ENCODE results near the gene FOCAD.

The FOCAD gene

DNA sequence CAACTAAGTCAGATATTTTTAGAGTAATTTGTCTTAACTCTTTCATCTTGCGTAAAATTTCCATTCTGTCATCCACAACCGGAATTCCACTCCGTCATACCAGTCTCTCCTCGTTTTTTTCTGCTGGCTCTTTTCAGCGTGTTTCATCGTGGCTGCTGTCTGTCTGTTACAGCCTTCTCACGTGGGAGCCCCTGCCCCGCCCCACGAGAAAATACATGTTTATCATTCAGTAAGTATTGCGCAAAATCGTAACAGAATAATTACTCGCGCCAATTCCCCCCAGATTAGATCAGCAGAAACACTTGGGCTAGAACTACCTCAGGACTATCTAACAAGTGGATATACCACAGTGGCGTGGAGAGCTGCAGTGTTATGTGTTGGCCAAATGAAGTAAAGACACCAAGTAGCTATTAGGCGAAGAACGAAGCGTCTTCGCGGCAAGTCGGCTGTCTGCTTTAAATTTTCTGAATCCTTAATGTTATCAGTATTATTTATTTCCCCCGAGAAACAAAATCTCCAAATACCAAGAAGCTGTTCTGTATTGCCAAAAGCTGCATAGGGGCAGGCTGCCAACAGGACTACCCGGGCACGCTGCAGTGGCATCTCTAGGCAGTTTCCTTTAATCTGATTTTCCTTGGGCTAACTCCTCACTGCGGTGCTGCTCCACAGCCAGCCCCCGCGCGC, 566 bp upstream of the FOCAD start:
- DNase-seq, result peak; percentile 47 to 69 (median 62)

DNA sequence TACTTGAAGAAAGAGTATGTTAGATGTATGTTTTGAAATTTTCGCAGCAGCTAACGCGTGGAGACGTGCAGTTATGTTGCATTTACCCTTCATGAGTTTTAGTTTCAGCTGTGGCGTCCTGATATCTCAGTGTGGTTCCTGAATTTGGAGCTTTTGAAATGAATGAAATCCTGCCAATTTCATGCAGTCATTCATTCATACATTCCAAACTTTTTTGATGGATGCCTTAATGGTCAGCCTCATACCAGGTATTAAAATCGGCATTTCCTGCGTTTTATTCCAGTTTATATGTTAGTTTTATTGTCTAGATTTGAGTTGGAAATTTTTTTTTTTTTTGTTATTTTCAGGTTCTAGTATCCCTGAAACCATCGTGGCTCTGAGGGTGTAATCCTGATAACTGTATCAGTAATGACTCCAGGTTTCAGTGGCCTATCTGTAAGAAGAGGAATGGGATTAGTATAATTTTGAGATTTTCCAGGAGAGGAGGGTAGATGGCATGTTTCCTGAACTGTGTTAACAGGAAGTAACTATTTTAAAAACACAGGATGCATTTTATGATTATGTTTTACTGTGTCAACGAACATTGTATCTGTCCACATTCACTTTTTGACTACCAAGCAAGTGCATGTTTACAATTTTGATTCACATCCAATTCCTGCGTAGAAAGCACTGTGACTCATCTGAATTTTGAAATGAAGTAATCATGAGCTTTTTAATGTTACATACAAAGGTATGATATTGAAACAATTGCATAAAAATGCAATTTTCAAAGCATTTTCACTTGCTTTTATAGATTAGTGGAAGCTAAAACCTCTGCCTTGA, 1.0 kb downstream of the FOCAD start:
- peak in 3 of 4 experiments; percentile 6 to 58 (median 26) for DNase-seq

DNA sequence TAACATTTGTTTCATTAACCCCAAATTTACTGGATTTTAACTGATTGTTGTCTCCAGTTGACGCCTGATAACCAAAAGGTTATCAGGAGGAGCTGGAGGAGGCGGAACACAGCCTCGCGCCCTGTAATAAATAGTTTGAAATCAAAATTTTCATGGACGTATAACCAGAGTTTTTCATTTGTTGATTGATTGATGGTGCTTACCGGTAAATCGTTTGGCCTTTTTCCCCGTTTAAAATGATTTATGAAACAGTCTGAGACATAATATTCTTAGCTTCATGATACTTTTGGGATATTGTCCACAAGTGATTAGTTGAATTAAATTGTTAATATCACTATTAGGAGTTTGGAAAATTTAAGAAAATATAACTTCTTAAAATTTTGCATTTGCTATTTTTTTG, 1.7 kb downstream of the FOCAD start:
- DNase-seq, result no peak

DNA sequence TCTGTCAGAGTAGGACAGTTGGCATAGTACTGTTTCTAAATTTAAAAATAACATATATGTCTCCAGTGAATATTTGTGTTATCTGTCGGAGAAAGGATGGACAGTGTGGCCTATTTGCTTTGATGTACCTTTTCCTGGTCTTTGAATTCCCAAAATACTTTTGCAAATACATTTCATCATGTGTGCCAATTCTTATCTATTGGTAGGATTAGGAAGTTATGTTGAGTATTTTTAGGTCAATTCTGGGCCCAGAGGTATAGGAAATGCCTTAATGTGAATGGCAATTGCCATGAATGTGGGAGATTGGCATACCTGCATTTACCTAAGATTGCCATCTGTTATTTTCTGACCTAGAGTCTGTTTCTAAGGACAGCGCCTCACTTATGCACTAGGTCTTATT, 5.8 kb downstream of the FOCAD start:
- DNase-seq, result no peak

DNA sequence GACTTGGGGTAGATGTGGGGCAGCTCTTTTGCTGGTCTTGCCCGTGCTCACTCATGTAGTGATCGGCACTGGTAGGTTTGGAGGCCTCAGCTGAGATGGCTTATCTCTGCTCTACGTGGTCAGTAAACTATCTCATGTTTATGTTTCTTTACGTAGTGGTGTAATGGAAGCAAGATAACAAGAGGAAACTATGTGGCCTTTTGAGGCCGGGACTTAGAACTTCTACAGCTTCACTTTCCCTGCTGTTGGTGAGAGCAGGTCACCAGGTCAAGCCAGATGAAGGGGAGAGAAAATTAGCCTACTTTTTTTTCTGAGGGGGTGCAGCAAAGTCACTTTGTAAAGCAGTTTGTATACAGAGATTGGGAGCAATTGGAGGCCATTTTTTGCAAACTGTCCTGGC, 8.5 kb downstream of the FOCAD start:
- DNase-seq, result no peak

DNA sequence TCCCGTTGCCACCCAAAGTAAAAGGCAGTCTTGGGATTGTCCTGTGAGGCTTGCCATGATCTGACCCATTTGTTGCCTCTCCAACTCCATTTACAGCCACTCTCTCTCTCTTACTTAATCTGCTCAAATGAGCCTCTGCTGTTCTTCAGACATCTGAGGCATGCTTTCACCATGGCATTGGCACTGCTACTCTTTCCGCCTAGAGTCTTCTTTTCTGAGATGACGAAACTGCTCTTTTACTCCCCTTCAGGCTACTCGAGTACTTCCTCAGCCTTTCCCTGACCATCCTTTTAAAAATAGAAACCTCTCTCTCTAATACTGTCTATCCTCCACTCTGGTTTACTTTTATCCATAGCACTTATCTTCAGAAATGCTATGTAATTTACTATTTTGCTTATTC, 9.0 kb downstream of the FOCAD start:
- peak in 3 of 4 experiments; percentile 11 to 31 (median 29) for DNase-seq

DNA sequence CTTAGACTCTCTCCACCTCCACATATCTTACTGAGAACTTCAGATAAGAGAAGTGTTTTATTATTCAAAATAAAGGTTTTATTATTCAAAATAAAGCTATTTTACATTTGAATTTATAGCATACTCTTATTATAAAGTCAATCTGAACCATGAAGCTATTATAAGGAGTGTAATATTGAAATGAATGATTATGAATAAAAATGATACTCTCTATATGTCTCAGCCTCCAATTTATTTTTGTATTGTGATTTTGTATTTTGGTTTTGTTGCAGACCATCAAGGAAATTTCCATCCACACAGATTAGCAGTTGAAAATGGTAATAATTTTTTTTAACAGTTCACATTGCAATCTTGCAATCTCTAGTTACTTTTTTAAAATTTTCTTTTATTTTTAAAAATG, 10.2 kb downstream of the FOCAD start:
- DNase-seq, result no peak

DNA sequence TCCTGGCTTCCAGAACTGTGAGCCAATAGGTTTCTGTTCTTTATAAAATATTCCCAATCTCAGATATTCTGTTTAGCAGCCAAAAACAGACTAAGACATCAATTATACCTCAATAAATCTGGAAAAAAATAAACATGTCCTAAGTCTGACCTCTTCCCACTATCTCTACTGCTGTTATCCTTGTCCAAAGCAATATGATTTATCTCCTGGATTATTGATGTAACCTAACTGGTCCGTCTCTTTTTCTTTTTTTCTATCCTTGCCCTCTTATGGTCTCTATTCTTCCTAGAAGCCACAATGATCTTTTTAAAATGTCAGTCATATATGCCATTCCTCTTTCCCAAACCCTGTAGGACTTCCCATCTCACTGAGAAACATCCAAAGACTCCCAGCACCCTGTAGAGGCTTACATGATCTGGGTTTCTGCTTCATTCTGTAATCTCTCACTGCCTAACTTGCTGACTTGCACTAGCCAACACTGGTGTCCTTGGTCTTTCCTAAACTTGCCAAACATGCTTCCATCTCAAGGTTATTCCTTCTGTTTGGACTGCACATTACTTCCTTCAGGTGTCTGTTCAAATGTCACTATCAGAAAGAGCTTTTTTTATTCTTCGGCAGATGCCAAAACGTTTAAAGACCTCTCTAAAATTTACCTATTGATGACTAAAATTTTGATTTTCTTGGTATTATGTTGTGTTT, 13.1 kb downstream of the FOCAD start:
- no peak for DNase-seq

DNA sequence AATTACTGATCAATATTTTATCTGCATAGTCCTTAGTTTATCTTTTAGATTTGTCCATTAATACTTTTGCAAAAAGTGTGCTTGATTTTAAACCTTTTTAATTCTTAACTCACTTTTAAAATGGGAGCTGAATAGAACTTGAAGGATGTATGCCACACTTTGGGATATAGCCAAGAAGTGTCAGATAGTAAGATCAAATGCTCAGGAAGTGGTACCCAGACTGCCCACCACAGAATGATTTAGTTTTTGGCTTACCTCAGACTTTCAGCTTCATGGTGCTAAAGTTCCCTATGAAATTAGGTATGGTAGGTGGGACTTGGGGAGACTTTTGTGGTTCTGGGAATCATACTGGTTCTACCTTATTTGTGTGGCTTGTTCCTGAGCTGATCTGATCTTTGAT, 14.7 kb downstream of the FOCAD start:
- DNase-seq, result no peak

DNA sequence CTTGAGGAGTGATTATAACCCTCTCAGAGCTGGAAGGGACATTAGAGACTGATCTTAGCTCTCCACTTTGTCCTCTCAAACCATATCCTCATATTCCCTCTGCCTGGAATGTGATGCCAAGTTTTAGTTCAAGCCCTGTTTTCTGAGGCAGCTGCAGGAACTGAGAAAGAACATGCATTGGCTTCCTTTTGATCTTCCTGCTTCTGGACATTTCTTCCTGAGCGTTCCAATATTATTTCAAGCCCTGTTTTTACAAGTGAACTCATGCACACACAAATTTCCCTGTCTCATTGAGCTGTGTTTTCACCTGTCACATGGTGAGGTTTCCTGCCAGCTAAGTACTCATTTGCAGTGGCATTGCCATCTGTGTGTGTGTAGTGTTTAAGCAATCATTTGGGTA, 17.0 kb downstream of the FOCAD start:
- DNase-seq, result no peak

DNA sequence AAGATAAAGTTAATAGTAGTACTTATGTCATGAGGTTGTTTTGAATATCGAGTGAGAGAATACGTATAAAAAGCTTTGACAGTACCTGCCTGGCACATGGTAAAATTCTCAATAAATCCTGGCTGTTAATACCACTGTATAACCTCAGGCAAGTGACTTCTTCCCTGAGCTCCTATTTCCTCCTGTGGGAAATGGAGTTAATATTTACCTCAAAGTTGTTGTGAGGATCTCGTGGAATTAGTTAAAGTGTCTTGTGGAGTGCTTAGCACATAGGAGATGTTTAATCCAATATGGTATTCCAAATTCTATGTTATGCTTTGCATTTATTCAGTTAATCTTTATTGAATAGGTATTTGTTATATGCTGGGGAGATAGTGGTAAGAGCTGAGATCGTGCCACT, 18.5 kb downstream of the FOCAD start:
- DNase-seq, result no peak

DNA sequence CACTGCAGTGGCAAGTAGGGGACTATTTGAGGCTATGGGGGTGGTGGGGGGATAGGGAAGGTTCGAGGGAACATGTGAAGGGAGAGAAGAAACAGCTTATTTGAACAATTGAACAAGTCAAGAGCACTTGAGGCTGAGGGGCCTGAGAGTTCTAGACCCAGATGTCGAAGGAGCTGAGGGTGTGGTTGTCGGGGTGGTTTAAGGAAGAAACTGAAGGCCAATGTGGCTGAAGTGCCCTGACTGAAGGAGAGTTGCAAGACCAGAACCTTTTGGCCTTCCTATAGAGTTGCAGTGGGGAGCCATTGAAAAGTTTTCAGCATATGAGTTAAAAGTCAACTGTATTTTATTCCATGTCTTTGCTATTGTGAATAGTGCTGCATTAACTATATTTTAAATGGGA, 19.1 kb downstream of the FOCAD start:
- no peak for DNase-seq

DNA sequence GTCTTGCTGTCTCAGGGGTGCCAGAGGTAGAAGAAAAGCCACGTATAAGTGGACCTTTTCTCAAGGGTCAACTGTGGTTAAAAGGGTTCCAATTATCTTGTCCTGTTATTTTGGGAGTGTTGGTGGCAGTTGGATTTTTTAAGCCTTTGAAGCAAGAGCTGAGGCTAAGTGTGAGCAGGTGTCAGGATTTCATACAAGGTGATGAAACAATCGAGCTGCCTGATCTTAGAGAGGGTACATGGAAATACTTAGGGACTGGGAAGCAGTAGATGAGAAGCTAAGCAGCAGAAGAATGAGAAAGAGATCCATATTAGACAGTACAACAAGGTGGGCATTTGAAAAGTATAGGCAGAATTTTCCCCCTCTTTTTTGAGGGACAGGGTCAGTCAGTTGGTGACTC, 23.6 kb downstream of the FOCAD start:
- no peak for DNase-seq

DNA sequence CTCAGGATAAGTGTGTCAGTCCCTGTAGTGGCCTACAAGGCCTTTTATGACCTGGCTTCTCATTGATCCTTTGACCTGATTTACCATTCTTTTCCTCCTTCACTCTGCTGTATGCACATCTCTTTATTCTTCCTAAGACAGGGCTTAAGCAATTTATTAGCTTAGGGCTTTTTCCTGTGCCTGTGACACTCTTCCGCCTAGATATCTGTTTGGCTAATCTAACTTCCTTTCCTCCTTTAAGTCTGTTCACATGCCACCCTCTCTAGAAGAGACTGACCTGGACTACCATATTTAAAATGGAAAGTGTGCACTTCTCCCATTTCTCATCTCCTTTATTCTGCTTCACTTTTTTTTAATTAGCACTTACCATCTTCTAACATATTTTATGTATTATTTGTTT, 29.1 kb downstream of the FOCAD start:
- no peak for DNase-seq

DNA sequence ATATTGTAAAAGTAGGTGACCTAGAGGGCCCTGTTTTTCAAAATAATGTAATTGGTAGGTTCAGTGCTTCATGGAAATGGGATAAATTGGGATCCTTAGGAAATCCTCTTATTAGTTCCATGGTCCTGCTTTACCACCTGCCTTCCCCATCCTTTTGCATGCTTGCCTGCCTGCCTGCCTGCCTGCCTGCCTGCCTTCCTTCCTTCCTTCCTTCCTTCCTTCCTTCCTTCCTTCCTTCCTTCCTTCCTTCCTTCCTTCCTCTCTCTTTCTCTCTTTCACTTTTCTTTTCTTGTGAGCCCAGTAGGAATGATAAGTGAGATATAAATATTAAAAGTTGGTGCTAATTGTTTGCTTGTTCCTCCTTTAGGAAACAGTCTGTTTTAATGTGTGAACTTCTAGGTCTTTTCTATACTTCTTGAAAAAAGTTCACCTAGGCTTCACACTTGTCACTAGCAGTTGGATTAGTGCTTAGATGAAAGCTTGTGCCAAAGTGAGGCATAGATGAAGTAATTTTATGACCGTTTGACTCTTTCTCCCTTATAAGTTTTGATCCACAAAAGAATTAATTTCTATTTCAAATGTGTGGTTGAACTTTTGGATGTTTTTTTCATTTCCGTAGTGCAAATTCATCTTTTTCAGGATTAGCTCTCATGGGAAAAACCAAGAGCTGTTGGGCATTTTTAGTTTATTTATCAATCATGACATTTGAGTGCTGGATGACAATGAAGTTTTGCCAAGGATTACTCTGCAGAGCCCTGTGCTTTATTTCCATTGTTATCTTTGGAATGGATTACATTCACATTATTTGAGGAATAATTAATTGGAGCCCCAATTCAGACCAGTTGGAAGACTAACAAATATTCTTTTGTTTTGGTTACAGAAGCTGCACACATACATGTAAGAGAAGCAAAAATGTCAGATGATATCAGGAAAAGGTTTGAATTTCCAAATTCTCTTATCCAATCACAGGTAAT, 30.7 kb downstream of the FOCAD start:
- no peak for DNase-seq

DNA sequence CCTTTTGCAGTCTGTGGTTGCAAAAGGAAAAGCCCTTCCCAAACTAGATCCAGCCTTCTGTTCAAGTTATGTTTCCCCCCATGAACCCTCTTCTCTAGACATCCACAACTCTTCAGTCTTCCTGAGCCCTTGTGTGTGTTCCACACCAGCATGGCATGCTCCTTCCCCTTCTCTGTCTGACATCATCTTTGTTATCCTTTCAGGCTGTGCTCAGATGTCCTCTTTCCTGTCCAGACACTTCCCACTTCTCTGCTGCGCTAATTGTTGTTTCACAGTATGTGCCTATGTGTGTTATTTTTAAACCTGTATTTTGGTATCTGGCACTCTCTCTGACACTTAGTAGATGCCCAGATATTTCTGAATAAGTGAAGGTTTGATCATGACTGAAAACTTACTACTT, 38.2 kb downstream of the FOCAD start:
- peak; percentile 23 to 53 (median 48) for DNase-seq

DNA sequence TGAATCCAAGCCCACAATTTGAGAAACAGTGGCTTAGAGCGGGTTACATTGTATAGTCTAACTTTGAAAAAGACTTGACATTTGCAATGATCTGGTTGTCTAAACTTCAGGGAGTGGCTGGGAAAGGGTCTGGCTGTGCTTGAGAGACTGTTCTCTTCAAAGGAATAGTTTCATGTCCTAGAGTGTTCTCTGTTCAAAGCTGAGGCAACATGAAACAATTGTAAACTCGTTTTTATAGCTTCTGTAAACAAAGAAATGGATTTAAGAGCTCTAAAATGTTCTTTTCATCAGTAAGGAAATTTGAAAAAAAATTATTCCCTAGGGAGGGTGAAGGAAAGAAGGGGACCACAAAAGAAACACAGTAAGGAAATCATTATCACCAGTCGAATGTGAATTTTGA, 41.6 kb downstream of the FOCAD start:
- no peak for DNase-seq

DNA sequence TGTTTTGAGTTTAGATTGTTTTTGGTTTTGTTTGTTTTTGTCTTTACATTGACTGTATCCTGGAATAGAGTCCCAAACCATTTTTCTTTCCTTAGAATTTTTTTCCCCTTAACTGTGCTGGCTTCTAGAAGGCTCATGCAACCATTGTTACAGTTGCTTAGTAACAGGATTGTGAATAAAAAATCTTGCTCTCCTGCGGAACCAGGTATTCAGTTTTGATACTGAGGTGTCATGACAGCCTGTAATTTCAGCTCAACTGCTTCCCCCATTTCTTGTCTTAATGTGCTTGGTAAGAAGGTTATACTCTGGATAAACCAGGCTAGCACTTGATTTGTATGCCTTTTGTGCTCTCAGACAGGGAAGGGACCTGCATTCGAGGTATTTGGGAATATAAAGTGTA, 42.1 kb downstream of the FOCAD start:
- no peak for DNase-seq

DNA sequence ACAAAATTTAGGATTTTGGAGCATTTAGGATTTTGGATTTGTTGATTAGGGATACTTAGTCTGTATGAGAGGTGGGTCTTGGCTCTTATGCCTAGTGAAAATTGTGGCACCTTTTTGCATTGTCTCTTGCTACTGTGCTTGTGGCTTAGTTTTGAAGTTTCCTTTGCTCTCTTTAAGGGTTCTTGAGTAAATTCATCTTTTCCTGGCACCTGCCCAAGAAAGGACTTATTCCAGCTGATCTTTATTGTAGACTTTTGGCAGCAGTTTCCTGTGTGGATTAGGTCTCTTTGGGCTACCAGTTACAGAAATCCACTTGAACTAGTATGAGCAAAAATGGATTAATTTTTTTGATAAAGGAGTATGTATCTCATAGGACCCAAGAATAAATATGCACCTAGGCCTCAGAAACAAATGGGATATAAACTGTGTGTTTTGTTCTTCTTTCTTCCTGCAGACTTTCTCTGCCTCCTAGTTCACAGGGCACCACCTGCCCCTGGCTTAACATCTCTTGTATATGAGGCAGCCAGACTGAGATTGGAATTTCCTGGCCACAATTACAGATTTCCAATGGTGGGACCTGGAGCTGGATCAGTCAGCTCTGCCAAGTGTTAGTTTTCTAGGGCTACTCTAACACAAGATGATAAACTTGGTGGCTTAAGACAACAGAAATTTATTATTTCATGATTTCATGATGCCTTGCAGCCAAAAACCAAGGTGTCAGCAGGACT, 44.6 kb downstream of the FOCAD start:
- no peak for DNase-seq

DNA sequence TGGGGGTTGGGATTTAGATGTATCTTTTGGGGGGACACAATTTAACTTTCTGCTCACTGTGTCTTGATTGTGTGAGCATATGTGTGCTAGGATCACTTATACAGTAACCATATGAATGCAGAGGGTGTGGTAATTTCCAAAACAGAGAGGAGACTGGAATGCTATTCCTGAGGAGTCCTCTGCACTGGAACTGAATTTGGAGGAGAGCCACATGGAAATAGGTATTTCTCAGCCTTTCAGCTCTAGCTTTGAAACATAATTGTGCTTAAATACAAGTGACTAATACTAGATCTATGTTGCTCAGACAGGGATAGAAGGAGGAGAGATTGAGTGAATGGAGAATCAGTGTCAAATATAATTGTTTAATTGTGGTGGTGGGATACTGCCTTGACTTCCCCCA, 45.5 kb downstream of the FOCAD start:
- no peak for DNase-seq

DNA sequence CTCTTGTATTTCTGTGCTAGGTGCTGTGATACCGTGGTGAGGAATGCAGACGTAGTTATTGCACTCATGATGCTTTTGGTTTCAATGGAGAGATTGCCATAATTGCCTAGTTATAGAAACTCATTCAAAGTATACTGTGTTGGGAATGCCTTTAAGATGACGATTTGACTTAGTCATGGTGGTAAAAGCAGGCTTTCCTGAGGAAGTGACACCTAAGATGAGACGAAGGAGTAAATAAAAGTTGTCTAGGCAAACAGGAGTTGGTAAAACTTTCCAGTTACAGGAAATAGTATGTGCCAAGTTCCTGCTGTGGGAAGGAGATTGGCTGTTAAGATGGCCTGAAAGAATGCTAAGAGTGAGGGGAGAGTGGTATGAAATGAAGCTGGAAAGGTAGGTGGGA, 48.1 kb downstream of the FOCAD start:
- no peak for DNase-seq

DNA sequence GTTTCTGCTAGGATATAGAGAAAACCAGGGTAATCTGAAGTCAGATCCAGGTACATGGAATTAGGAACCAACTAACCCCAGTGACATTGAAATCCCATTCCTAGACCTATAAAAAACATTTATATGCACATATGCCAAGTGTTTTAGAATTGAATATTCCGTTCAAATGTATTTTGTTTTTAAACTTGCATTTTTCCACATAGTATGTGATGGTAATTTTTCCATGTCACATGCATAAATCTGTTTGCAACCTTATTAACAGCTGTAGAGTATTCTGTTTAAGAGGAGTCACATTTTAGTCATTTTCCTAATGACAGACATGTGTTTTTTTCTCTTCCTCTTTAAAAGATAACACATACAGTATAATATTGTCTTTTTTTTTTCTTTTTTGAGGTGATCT, 50.2 kb downstream of the FOCAD start:
- no peak for DNase-seq
